Muscle of leg (tissue), 11 donors: ENCODE measurements around the gene PASK. TPM values are rescaled to one million over a fixed set of nuclear protein-coding genes. Genes with fewer than 3 reads are reported as not detected.

ENCODE experiments used
- DNase-seq: peaks from one replicate; pipeline ENCODE4 v3.0.0; 2013
- H3K27ac ChIP-seq: one replicate; pipeline ENCODE4 v1.5.1; 2013; ENCODE audit warnings: mild to moderate bottlenecking, low read length, control low read depth
- H3K27me3 ChIP-seq: one replicate; pipeline ENCODE4 v1.6.1; 2013; ENCODE audit warnings: low read length; ENCODE audit not compliant: control insufficient read depth, insufficient read depth
- H3K36me3 ChIP-seq: one replicate; pipeline ENCODE4 v1.6.1; 2013; ENCODE audit warnings: low read length; ENCODE audit not compliant: control insufficient read depth, insufficient read depth
- H3K4me1 ChIP-seq: one replicate; pipeline ENCODE4 v1.6.1; 2013; ENCODE audit warnings: low read length; ENCODE audit not compliant: control insufficient read depth, insufficient read depth
- H3K4me3 ChIP-seq: one replicate; pipeline ENCODE4 v1.5.1; 2013; ENCODE audit warnings: low read length, control low read depth
- H3K9me3 ChIP-seq: replicated peaks from 2 replicates; pipeline ENCODE4 v1.6.1; 2013; ENCODE audit warnings: low read depth, low read length; ENCODE audit not compliant: control insufficient read depth
- WGBS: methylation state at CpG from one replicate; pipeline ENCODE4 v1.1.5; 2013; ENCODE audit warnings: missing lambda C conversion rate; ENCODE audit not compliant: insufficient coverage; 5-methylcytosine and 5-hydroxymethylcytosine counted together
- polyA plus RNA-seq, 8 donors: library from polyadenylated mRNA; unstranded; fragments of 120-200 nt; gene quantifications; one replicate each; pipeline versions ENCODE4 v1.2.1 to v1.2.3, GENCODE V29; 2013; ENCODE audit warnings: inconsistent platforms in 1 of 8, low replicate concordance in 1 of 8; ENCODE audit not compliant: insufficient read length in 8 of 8, insufficient read depth in 1 of 8
- total RNA-seq: library from RNA; stranded (reverse); fragments of 120-200 nt; gene quantifications from one replicate; pipeline ENCODE4 v1.2.4, GENCODE V29; 2013

PASK gene
- total and polyA plus RNA-seq, 9 donors: 2.2 to 8.6 (median 6.1) TPM

- peaks cover 10% of the 10 kb centered on the region for H3K36me3 ChIP-seq
- peaks cover 2% of the 10 kb centered on the region for H3K4me1 ChIP-seq
- 80% methylated on average over 12 of the region's 12 CpGs for WGBS
- no peaks in the 10 kb centered on the region for H3K27me3 ChIP-seq
- no peak overlapping the region for H3K4me3 ChIP-seq
- DNase-seq: no peak
- H3K9me3 ChIP-seq: no peaks in the 10 kb centered on the region
- no peak overlapping the region for H3K27ac ChIP-seq
Measured at GRCh38 chr2:241180495-241180894, 31.2 kb upstream of the PASK start.

GRCh38 chr2:241179899-241180298 is 30.6 kb upstream of the PASK start:
- DNase-seq: no peak
- Histone ChIP-seq H3K9me3 (no peaks in the 10 kb centered on the region), H3K27ac (no peak overlapping the region), H3K36me3 (peaks cover 15% of the 10 kb centered on the region), H3K27me3 (no peaks in the 10 kb centered on the region), H3K4me1 (peaks cover 2% of the 10 kb centered on the region), H3K4me3 (no peak overlapping the region)
- no CpG with 5 or more reads among the region's 4 CpGs for WGBS

GRCh38 chr2:241178961-241179360 is 29.7 kb upstream of the PASK start:
- no peak for DNase-seq
- 86% methylated on average over 2 of the region's 4 CpGs for WGBS
- no peaks in the 10 kb centered on the region for H3K9me3 ChIP-seq
- H3K4me3 ChIP-seq: no peak overlapping the region
- H3K27ac ChIP-seq: no peak overlapping the region
- H3K36me3 ChIP-seq: peaks cover 22% of the 10 kb centered on the region
- peaks cover 2% of the 10 kb centered on the region for H3K4me1 ChIP-seq
- no peaks in the 10 kb centered on the region for H3K27me3 ChIP-seq

GRCh38 chr2:241177526-241178334 is 28.5 kb upstream of the PASK start:
- H3K27ac ChIP-seq: no peak overlapping the region
- H3K4me3 ChIP-seq: no peak overlapping the region
- no peaks in the 10 kb centered on the region for H3K27me3 ChIP-seq
- peaks cover 17% of the 10 kb centered on the region for H3K36me3 ChIP-seq
- WGBS: 77% methylated on average over 6 of the region's 12 CpGs
- H3K4me1 ChIP-seq: peaks cover 2% of the 10 kb centered on the region
- H3K9me3 ChIP-seq: no peaks in the 10 kb centered on the region
- DNase-seq: peak; percentile 67

- Histone ChIP-seq H3K36me3 (peaks cover 41% of the 10 kb centered on the region), H3K27me3 (no peaks in the 10 kb centered on the region), H3K9me3 (peaks cover 9% of the 10 kb centered on the region), H3K4me1 (peaks cover 2% of the 10 kb centered on the region), H3K27ac (no peak overlapping the region), H3K4me3 (no peak overlapping the region)
- no peak for DNase-seq
- WGBS: no CpG with 5 or more reads among the region's 2 CpGs
Measured at GRCh38 chr2:241173557-241173956, 24.3 kb upstream of the PASK start.

- no peak for DNase-seq
- Histone ChIP-seq H3K4me1 (no peaks in the 10 kb centered on the region), H3K4me3 (no peak overlapping the region), H3K36me3 (peaks cover 66% of the 10 kb centered on the region), H3K27me3 (no peaks in the 10 kb centered on the region), H3K9me3 (peaks cover 9% of the 10 kb centered on the region), H3K27ac (no peak overlapping the region)
- 94% methylated on average over 15 of the region's 15 CpGs for WGBS
Measured at GRCh38 chr2:241168366-241168765, 19.1 kb upstream of the PASK start.

GRCh38 chr2:241163601-241164118 is 14.4 kb upstream of the PASK start:
- Histone ChIP-seq H3K36me3 (peaks cover 71% of the 10 kb centered on the region), H3K27me3 (no peaks in the 10 kb centered on the region)
- 100% methylated on average over 1 of the region's 3 CpGs for WGBS

GRCh38 chr2:241161646-241162281 is 12.5 kb upstream of the PASK start:
- Histone ChIP-seq H3K36me3 (peaks cover 66% of the 10 kb centered on the region), H3K27me3 (no peaks in the 10 kb centered on the region)

More at GRCh38 chr2:241163601-241164118, 14.4 kb upstream of the PASK start:
- peaks cover 20% of the 10 kb centered on the region for H3K4me1 ChIP-seq
- no peaks in the 10 kb centered on the region for H3K9me3 ChIP-seq
- DNase-seq: no peak
- no peak overlapping the region for H3K27ac ChIP-seq
- H3K4me3 ChIP-seq: no peak overlapping the region

GRCh38 chr2:241160318-241160717 is 11.0 kb upstream of the PASK start:
- H3K4me1 ChIP-seq: peaks cover 20% of the 10 kb centered on the region
- H3K4me3 ChIP-seq: no peak overlapping the region
- DNase-seq: no peak
- H3K27me3 ChIP-seq: no peaks in the 10 kb centered on the region
- WGBS: 90% methylated on average over 2 of the region's 7 CpGs
- no peaks in the 10 kb centered on the region for H3K9me3 ChIP-seq
- H3K36me3 ChIP-seq: peaks cover 57% of the 10 kb centered on the region
- no peak overlapping the region for H3K27ac ChIP-seq

More at GRCh38 chr2:241161646-241162281, 12.5 kb upstream of the PASK start:
- no peak overlapping the region for H3K4me3 ChIP-seq
- H3K9me3 ChIP-seq: no peaks in the 10 kb centered on the region
- peak; percentile 87 for DNase-seq
- peak overlapping the region; percentile 70 for H3K27ac ChIP-seq
- peaks cover 20% of the 10 kb centered on the region for H3K4me1 ChIP-seq
- WGBS: 55% methylated on average over 4 of the region's 9 CpGs

GRCh38 chr2:241159116-241159515 is 9.8 kb upstream of the PASK start:
- Histone ChIP-seq H3K9me3 (no peaks in the 10 kb centered on the region), H3K27ac (no peak overlapping the region), H3K27me3 (no peaks in the 10 kb centered on the region), H3K4me3 (no peak overlapping the region), H3K4me1 (peaks cover 20% of the 10 kb centered on the region), H3K36me3 (peaks cover 59% of the 10 kb centered on the region)
- 86% methylated on average over 3 of the region's 5 CpGs for WGBS
- DNase-seq: no peak
